Measurements from ENCODE around the gene KCNK6.

The KCNK6 gene

DNA sequence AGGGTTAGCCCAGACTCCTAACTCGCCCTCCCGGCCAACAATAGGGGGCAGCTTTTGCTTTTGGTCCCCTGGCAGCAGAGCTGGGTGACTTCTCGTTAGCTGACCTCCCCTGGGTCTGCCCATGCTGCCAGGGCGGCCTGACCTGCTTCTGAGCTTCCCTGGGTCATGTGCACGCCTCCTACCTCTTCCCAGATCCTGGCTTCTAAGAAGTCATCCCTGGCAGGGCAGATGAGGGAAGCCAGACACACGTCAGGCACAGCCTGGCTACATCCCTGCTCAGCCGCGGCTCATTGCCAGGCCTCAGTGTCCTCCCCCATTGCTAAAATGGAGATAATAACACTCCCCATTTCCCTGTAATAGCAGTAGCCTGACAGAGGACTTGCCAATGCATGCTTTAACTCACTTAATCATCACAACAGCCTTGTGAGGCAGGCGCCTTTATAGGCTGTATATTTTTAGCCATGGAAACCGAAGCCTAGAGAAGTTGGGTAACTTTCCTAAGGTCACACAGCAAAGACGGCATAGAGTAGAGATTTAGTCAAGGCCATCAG is 2.1 kb downstream of the KCNK6 start:
- Histone ChIP-seq H3K9me3 (no peaks in the 10 kb centered on the region), H3K4me1 (no peaks in the 10 kb centered on the region), H3K4me3 (ENCODE audit: low read depth, low read length) (no peak overlapping the region), H3K27me3 (peaks cover 30% of the 10 kb centered on the region), H3K36me3 (no peaks in the 10 kb centered on the region)
- DNase-seq, result peak; percentile 31
- TF ChIP-seq, protein P1, sequence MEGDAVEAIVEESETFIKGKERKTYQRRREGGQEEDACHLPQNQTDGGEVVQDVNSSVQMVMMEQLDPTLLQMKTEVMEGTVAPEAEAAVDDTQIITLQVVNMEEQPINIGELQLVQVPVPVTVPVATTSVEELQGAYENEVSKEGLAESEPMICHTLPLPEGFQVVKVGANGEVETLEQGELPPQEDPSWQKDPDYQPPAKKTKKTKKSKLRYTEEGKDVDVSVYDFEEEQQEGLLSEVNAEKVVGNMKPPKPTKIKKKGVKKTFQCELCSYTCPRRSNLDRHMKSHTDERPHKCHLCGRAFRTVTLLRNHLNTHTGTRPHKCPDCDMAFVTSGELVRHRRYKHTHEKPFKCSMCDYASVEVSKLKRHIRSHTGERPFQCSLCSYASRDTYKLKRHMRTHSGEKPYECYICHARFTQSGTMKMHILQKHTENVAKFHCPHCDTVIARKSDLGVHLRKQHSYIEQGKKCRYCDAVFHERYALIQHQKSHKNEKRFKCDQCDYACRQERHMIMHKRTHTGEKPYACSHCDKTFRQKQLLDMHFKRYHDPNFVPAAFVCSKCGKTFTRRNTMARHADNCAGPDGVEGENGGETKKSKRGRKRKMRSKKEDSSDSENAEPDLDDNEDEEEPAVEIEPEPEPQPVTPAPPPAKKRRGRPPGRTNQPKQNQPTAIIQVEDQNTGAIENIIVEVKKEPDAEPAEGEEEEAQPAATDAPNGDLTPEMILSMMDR (IDR thresholded peaks at IDR 0.05; ENCODE audit: low read depth, low read length), result no peak

DNA sequence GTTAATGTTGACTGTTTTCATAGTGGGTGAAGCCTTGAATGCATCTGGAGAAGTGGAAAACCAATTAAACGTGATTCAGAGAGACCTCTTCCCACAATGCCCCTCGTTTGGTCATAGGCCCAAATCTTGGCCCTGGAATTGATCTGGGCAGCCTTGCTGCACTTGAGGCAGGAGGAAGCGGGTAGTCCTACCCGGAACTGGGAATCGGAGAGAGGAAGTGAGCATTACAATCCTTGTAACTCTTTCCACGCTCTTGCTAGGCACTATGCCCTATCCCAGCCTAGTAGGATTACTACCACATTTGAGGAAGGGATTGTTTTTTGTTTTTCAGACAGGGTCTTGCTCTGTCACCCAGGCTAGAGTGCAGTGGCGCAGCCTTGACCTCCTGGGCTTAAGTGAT is 3.6 kb downstream of the KCNK6 start:
- TF ChIP-seq, protein P1 (IDR thresholded peaks at IDR 0.05; ENCODE audit: low read depth, low read length), result no peak

DNA sequence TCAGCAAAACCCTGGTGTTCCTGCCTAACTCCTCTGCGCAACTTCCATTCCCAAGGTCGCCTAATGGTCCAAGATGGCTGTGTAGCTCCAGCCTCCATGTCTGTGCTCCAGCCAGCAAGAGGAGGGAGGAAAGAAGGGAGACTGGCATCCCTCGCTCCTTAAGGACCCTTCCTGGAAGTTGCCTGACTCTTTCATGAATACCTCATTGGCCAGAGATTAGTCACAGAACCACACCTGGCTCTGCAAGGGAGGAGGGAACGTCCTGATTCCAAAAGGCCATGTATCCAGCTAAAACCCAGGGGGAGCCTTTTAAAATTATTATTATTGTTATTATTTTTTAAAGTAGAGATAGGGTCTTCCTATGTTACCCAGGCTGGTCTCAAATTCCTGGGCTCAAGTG is 4.8 kb downstream of the KCNK6 start:
- Histone ChIP-seq H3K36me3 (no peaks in the 10 kb centered on the region), H3K9me3 (no peaks in the 10 kb centered on the region), H3K4me1 (no peaks in the 10 kb centered on the region), H3K4me3 (ENCODE audit: low read depth, low read length) (no peak overlapping the region), H3K27me3 (peaks cover 14% of the 10 kb centered on the region)
- no peak for DNase-seq
- TF ChIP-seq, protein P1 (IDR thresholded peaks at IDR 0.05; ENCODE audit: low read depth, low read length), result no peak

More for the DNA sequence above, 3.6 kb downstream of the KCNK6 start:
- Histone ChIP-seq H3K4me3 (ENCODE audit: low read depth, low read length) (no peak overlapping the region), H3K36me3 (no peaks in the 10 kb centered on the region), H3K9me3 (no peaks in the 10 kb centered on the region), H3K27me3 (peaks cover 25% of the 10 kb centered on the region), H3K4me1 (no peaks in the 10 kb centered on the region)
- no peak for DNase-seq

DNA sequence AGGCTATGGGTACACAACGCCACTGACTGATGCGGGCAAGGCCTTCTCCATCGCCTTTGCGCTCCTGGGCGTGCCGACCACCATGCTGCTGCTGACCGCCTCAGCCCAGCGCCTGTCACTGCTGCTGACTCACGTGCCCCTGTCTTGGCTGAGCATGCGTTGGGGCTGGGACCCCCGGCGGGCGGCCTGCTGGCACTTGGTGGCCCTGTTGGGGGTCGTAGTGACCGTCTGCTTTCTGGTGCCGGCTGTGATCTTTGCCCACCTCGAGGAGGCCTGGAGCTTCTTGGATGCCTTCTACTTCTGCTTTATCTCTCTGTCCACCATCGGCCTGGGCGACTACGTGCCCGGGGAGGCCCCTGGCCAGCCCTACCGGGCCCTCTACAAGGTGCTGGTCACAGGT is 6.9 kb downstream of the KCNK6 start:
- Histone ChIP-seq H3K4me3 (ENCODE audit: low read depth, low read length) (no peak overlapping the region), H3K36me3 (no peaks in the 10 kb centered on the region), H3K9me3 (no peaks in the 10 kb centered on the region), H3K4me1 (no peaks in the 10 kb centered on the region), H3K27me3 (no peaks in the 10 kb centered on the region)
- TF ChIP-seq, protein P1 (IDR thresholded peaks at IDR 0.05; ENCODE audit: low read depth, low read length), result no peak
- no peak for DNase-seq

DNA sequence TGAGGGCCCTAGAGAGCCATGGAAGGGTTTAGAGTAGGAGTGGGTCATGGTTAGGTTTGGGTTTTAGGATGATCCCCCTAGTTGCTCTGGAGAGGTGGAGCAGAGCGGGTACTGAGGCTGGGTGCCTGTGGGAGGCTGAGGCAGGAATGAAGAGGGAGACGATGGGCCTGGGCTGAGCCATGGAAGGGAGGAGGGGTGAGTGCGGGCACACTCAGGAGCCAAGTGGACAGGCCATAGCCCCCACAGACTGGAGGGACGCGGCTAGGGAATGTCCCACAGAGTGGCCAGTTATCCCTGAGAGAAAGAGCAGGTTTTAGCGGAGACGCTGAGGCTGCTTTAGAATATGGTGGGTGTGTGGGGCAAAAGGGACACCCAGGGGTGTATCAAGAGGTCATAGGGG is 10.0 kb downstream of the KCNK6 start:
- no peaks in the 10 kb centered on the region for H3K27me3 ChIP-seq
- DNase-seq, result no peak
- no peak overlapping the region for H3K4me3 ChIP-seq (ENCODE audit: low read depth, low read length)
- no peaks in the 10 kb centered on the region for H3K9me3 ChIP-seq
- TF ChIP-seq, protein P1 (IDR thresholded peaks at IDR 0.05; ENCODE audit: low read depth, low read length), result no peak
- no peaks in the 10 kb centered on the region for H3K4me1 ChIP-seq
- H3K36me3 ChIP-seq, result no peaks in the 10 kb centered on the region

DNA sequence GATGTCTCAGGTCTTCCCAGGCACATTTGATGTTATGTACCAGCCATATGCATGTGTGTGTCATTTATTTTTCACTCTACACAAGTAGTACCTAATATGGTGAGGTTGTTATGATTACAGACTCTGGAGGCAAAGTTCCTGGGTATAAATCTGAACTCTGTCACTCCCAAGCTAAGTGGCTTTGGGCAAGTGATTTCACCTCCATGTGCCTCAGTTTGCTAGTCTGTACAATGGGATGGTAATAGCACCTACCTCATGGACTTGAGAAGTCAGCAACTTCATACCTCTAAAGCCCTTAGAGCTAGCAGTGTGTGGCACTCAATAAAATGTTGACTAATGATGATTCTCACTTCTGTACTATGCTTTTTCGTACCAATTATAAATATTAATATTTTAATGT is 12.1 kb downstream of the KCNK6 start:
- Histone ChIP-seq H3K27me3 (no peaks in the 10 kb centered on the region), H3K4me3 (ENCODE audit: low read depth, low read length) (no peak overlapping the region), H3K36me3 (no peaks in the 10 kb centered on the region), H3K4me1 (no peaks in the 10 kb centered on the region), H3K9me3 (no peaks in the 10 kb centered on the region)
- no peak for DNase-seq
- TF ChIP-seq, protein P1 (IDR thresholded peaks at IDR 0.05; ENCODE audit: low read depth, low read length), result no peak
